Astrocyte (in vitro differentiated cells and primary cell): Measurements from ENCODE around the gene GRK3.

Experiments
- EZH2 ChIP-seq: IDR thresholded peaks from 2 replicates; pipeline ENCODE4 v1.6.1; 2012; ENCODE audit warnings: mild to moderate bottlenecking, low read length, inconsistent platforms; ENCODE audit not compliant: insufficient read depth
- TF ChIP-seq, protein P1 (sequence below): IDR thresholded peaks from 2 replicates; pipeline ENCODE4 v1.5.1; 2011; ENCODE audit warnings: low read depth, mild to moderate bottlenecking, inconsistent platforms, low read length, moderate library complexity; ENCODE audit not compliant: insufficient read depth

- TF ChIP-seq, protein P1, sequence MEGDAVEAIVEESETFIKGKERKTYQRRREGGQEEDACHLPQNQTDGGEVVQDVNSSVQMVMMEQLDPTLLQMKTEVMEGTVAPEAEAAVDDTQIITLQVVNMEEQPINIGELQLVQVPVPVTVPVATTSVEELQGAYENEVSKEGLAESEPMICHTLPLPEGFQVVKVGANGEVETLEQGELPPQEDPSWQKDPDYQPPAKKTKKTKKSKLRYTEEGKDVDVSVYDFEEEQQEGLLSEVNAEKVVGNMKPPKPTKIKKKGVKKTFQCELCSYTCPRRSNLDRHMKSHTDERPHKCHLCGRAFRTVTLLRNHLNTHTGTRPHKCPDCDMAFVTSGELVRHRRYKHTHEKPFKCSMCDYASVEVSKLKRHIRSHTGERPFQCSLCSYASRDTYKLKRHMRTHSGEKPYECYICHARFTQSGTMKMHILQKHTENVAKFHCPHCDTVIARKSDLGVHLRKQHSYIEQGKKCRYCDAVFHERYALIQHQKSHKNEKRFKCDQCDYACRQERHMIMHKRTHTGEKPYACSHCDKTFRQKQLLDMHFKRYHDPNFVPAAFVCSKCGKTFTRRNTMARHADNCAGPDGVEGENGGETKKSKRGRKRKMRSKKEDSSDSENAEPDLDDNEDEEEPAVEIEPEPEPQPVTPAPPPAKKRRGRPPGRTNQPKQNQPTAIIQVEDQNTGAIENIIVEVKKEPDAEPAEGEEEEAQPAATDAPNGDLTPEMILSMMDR, result no peak
- no peak for TF ChIP-seq EZH2
Observed at GRCh38 chr22:25742918-25743708, 178.6 kb downstream of the GRK3 start.
